D341Med (cell line): ENCODE data around the gene LIMS1.
"Not testable (repeated sequence)": the region's sequence is repeated elsewhere in the genome, so short reads cannot be mapped to it uniquely, and the experiment has no call there.

Experiments
- DNase-seq: peaks from one replicate; pipeline ENCODE4 v3.0.0; 2012; ENCODE audit warnings: low spot score

Gene LIMS1

GRCh38 chr2:108533832-108534583 lies at the start of gene LIMS1:
TSS of gene LIMS1 (plus strand) at chr2:108534470. CDS start at chr2:108534563, 93 bp downstream.
- DNase-seq: peak; percentile 97

- DNase-seq: no peak
These were observed 49.0 kb upstream of the LIMS1 start for GRCh38 chr2:108485253-108485652.

GRCh38 chr2:108490506-108491122 lies 43.7 kb upstream of the LIMS1 start:
- no peak for DNase-seq

GRCh38 chr2:108491848-108492247 lies 42.4 kb upstream of the LIMS1 start:
- no peak for DNase-seq

- no peak for DNase-seq
These were observed 41.9 kb upstream of the LIMS1 start for GRCh38 chr2:108492364-108492763.

GRCh38 chr2:108496167-108496566 lies 38.1 kb upstream of the LIMS1 start:
- not testable (repeated sequence) for DNase-seq

- not testable (repeated sequence) for DNase-seq
These were observed 26.6 kb upstream of the LIMS1 start for GRCh38 chr2:108507620-108508019.

GRCh38 chr2:108512431-108512830 lies 21.8 kb upstream of the LIMS1 start:
- not testable (repeated sequence) for DNase-seq

- not testable (repeated sequence) for DNase-seq
These were observed 19.8 kb upstream of the LIMS1 start for GRCh38 chr2:108514478-108514877.

GRCh38 chr2:108524688-108525087 lies 9.6 kb upstream of the LIMS1 start:
- DNase-seq: not testable (repeated sequence)

GRCh38 chr2:108525258-108525657 lies 9.0 kb upstream of the LIMS1 start:
- not testable (repeated sequence) for DNase-seq

- no peak for DNase-seq
These were observed 2.6 kb upstream of the LIMS1 start for GRCh38 chr2:108531674-108532055.

- no peak for DNase-seq
These were observed 500 bp downstream of the LIMS1 start for GRCh38 chr2:108534584-108535356.

GRCh38 chr2:108535357-108535631 lies 1.0 kb downstream of the LIMS1 start:
- DNase-seq: no peak

- no peak for DNase-seq
These were observed 2.0 kb downstream of the LIMS1 start for GRCh38 chr2:108536133-108536780.

- no peak for DNase-seq
These were observed 2.6 kb downstream of the LIMS1 start for GRCh38 chr2:108536911-108537310.

- DNase-seq: no peak
These were observed 3.8 kb downstream of the LIMS1 start for GRCh38 chr2:108538000-108538625.

GRCh38 chr2:108541451-108541850 lies 7.2 kb downstream of the LIMS1 start:
- no peak for DNase-seq

GRCh38 chr2:108542071-108542470 lies 7.8 kb downstream of the LIMS1 start:
- DNase-seq: no peak

- DNase-seq: no peak
These were observed 13.3 kb downstream of the LIMS1 start for GRCh38 chr2:108547606-108548005.

- DNase-seq: no peak
These were observed 14.1 kb downstream of the LIMS1 start for GRCh38 chr2:108548208-108549003.
